ENCODE results near the gene ZNF280B.
"Not testable (repeated sequence)": the region's sequence is repeated elsewhere in the genome, so short reads cannot be mapped to it uniquely, and the experiment has no call there.

ZNF280B gene

DNA sequence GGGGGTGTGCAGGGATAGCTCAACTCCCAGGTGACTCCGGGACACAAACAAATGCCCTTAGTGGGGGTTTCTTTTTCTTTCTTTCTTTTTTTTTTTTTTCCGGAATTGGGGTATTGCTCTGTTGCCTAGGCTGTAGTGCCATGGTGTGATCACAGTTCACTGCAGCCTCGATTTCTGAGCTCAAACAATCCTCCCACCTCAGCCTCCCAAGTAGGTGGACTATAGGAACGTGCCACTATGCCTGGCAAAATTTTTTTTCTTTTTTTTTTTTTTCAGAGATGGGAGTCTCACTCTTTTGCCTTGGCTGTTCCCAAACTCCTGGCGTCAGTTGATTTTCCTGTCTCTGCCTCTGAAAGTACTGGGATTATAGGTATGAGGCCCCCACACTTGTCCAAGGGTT, 25.3 kb upstream of the ZNF280B start:
- Histone ChIP-seq H3K36me3 (ENCODE audit: control insufficient read depth, insufficient read depth, low read length) (no peaks in the 10 kb centered on the region), H3K27me3 (replicated peaks; ENCODE audit: control insufficient read depth, insufficient read depth, low read length) (no peaks in the 10 kb centered on the region), H3K4me3 (replicated peaks; ENCODE audit: low read depth, low read length) (no peak overlapping the region)
- TF ChIP-seq, protein P1, sequence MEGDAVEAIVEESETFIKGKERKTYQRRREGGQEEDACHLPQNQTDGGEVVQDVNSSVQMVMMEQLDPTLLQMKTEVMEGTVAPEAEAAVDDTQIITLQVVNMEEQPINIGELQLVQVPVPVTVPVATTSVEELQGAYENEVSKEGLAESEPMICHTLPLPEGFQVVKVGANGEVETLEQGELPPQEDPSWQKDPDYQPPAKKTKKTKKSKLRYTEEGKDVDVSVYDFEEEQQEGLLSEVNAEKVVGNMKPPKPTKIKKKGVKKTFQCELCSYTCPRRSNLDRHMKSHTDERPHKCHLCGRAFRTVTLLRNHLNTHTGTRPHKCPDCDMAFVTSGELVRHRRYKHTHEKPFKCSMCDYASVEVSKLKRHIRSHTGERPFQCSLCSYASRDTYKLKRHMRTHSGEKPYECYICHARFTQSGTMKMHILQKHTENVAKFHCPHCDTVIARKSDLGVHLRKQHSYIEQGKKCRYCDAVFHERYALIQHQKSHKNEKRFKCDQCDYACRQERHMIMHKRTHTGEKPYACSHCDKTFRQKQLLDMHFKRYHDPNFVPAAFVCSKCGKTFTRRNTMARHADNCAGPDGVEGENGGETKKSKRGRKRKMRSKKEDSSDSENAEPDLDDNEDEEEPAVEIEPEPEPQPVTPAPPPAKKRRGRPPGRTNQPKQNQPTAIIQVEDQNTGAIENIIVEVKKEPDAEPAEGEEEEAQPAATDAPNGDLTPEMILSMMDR (IDR thresholded peaks at IDR 0.05; ENCODE audit: insufficient read depth, low read length, poor library complexity, severe bottlenecking) = no peak
- no peak for DNase-seq (ENCODE audit: extremely low read depth, insufficient read length)

DNA sequence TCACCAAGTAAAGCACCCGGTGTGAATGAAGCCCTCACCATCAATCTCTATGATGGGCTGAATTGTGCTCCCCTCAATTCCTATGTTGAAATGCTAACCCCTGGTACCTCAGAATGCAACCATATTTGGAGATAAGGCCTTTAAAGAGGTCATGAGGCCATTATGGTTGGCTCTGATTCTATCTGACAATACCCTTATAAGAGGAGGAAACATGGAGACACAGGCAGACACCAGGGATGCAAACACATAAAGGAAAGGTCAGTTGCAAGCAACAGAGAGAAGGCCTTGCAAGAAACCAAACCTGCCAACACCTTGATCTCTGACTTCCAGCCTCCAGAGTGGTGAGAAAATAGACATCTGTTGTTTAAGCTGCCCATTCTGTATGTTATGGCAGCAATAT, 24.9 kb upstream of the ZNF280B start:
- no peaks in the 10 kb centered on the region for H3K27me3 ChIP-seq (replicated peaks; ENCODE audit: control insufficient read depth, insufficient read depth, low read length)
- no peaks in the 10 kb centered on the region for H3K36me3 ChIP-seq (ENCODE audit: control insufficient read depth, insufficient read depth, low read length)
- TF ChIP-seq, protein P1 (IDR thresholded peaks at IDR 0.05; ENCODE audit: insufficient read depth, low read length, poor library complexity, severe bottlenecking) = no peak

DNA sequence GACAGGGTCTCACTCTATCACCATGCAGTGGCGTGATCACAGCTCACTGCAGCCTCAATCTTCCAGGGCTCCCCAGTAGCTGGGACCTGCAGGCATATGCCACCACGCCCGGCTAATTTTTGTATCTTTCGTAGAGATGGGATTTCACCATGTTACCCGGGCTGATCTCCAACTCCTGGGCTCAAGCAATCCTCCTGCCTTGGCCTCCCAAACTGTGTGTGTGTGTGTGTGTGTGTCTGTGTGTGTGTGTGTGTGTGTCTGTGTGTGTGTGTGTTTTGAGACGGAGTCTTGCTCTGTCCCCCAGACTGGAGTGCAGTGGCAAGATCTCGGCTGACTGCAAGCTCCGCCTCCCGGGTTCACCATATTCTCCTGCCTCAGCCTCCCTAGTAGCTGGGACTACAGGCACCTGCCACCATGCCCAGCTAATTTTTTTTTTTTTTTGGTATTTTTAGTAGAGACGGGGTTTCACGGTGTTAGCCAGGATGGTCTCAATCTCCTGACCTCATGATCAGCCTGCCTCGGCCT, 24.1 kb upstream of the ZNF280B start:
- H3K4me3 ChIP-seq (replicated peaks; ENCODE audit: low read depth, low read length); DNase-seq (ENCODE audit: extremely low read depth, insufficient read length); H3K27me3 ChIP-seq (replicated peaks; ENCODE audit: control insufficient read depth, insufficient read depth, low read length); H3K36me3 ChIP-seq (ENCODE audit: control insufficient read depth, insufficient read depth, low read length): not testable (repeated sequence)

More for the DNA sequence above, 24.9 kb upstream of the ZNF280B start:
- no peak overlapping the region for H3K4me3 ChIP-seq (replicated peaks; ENCODE audit: low read depth, low read length)
- DNase-seq (ENCODE audit: extremely low read depth, insufficient read length) = no peak

DNA sequence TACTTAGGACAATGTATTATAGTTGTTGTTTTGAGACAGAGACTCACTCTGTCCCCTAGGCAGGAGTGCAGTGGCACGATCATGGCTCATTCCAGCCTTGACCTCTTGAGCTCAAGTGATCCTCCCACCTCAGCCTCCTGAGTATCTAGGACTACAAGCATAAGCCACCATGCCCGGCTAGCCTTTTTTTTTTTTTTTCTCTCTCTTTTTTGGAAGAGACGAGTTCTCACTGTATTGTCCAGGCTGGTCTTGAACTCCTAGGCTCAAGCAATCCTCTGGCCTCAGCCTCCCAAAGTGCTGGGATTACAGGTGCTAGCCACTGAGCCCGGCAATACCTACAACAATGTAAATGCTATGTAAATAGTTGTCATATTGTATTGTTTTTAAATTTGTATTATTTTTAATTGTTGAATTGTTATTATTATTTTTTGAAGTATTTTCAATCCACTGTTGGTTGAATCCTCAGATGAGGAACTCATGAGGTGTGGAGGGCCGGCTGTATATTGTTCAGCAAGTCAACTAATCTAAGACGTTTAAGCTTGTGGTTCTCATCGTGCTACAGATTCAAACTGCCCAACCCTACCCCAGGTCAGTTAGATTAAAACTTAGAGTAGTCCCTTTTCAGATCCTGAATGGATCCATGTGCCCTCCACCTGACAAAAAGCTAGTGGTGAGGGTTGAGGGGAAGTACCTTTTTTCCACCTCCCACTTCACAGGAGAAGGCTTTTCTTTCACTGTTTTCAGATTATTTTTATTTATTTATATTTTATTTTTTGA, 23.4 kb upstream of the ZNF280B start:
- no peaks in the 10 kb centered on the region for H3K27me3 ChIP-seq (replicated peaks; ENCODE audit: control insufficient read depth, insufficient read depth, low read length)
- no peak overlapping the region for H3K4me3 ChIP-seq (replicated peaks; ENCODE audit: low read depth, low read length)
- no peak for DNase-seq (ENCODE audit: extremely low read depth, insufficient read length)
- TF ChIP-seq, protein P1 (IDR thresholded peaks at IDR 0.05; ENCODE audit: insufficient read depth, low read length, poor library complexity, severe bottlenecking) = no peak
- no peaks in the 10 kb centered on the region for H3K36me3 ChIP-seq (ENCODE audit: control insufficient read depth, insufficient read depth, low read length)

DNA sequence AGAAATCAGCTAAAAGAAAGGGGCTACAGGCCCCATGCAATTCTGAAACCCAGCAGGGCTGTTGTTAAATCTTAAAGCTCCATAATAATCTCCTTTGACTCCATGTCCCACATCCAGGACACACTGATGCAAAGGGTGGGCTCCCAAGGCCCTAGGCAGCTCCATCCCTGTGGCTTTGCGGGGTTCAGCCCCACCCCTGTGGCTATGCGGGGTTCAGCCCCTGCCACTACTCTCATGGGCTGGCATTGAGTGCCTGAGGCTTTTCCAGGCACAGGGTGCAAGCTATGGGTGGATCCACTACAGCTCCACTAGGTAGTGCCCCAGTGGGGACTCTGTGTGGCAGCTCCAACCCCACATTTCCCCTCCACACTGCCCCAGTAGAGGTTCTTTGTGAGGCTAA, 20.2 kb upstream of the ZNF280B start:
- H3K36me3 ChIP-seq (ENCODE audit: control insufficient read depth, insufficient read depth, low read length) = no peaks in the 10 kb centered on the region
- TF ChIP-seq, protein P1 (IDR thresholded peaks at IDR 0.05; ENCODE audit: insufficient read depth, low read length, poor library complexity, severe bottlenecking) = no peak
- H3K4me3 ChIP-seq (replicated peaks; ENCODE audit: low read depth, low read length) = no peak overlapping the region
- no peaks in the 10 kb centered on the region for H3K27me3 ChIP-seq (replicated peaks; ENCODE audit: control insufficient read depth, insufficient read depth, low read length)
- no peak for DNase-seq (ENCODE audit: extremely low read depth, insufficient read length)

DNA sequence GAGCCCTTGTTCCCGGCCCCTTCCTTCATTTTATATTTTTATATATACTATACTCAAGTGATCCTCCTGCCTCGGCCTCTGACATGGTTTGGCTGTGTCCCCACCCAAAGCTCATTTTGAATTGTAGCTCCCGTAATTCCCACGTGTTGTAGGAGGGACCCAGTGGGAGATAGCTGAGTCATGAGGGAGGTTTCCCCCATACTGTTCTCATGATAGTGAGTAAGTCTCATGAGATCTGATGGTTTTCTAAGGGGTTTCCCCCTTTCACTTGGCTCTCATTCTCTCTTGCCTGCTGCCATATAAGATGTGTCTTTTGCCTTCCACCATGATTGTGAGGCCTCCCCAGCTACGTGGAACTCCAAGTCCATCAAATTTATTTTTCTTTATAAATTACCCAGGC, 18.8 kb upstream of the ZNF280B start:
- TF ChIP-seq, protein P1 (IDR thresholded peaks at IDR 0.05; ENCODE audit: insufficient read depth, low read length, poor library complexity, severe bottlenecking) = no peak
- Histone ChIP-seq H3K36me3 (ENCODE audit: control insufficient read depth, insufficient read depth, low read length) (no peaks in the 10 kb centered on the region), H3K4me3 (replicated peaks; ENCODE audit: low read depth, low read length) (no peak overlapping the region), H3K27me3 (replicated peaks; ENCODE audit: control insufficient read depth, insufficient read depth, low read length) (no peaks in the 10 kb centered on the region)
- DNase-seq (ENCODE audit: extremely low read depth, insufficient read length) = no peak

Measured in GM06990 (cell line).